KBM-7 (cell line): ENCODE data around the gene GAB1.

Experiments
- DNase-seq: peaks from one replicate; pipeline ENCODE4 v3.0.0-alpha.2; 2015
- in situ Hi-C: fragments of 300-500 bp; cut with MboI; formaldehyde crosslinking; loops from 2 replicates; pipeline ENCODE4 v1.14.3; 2020; ENCODE audit warnings: low sequenced_read_pairs, low pct_unique_long_range_greater_than_20kb, mixed read lengths

Gene GAB1

DNA sequence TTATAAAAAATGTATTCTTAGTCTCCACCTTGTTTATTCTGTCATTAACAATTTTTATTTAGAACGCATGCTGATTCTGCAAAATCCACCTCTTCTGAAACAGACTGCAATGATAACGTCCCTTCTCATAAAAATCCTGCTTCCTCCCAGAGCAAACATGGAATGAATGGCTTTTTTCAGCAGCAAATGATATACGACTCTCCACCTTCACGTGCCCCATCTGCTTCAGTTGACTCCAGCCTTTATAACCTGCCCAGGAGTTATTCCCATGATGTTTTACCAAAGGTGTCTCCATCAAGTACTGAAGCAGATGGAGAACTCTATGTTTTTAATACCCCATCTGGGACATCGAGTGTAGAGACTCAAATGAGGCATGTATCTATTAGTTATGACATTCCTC lies 101.3 kb downstream of the GAB1 start:
- DNase-seq: no peak
- in situ Hi-C loops: no loop called here

DNA sequence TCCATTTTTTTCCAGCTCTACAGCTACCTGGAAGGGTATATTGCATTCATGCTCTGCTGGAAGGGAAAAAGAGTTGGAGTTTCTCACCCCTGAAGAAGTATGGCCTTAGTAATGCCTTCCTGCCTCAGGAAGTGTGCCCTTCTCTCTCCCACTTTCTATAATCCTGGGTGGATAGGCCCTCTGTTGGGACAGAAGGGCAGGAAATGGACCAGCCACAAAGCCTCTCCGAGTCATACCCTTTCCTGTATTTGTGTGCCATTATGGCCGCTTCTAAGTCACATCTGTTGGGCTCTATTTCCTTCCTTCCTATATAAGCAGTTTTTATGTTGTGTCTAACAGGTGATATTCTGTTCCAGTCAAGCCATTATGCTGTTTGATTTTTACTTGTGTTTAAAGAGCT lies 102.0 kb downstream of the GAB1 start:
- in situ Hi-C loops: no loop called here
- peak; percentile 52 for DNase-seq

DNA sequence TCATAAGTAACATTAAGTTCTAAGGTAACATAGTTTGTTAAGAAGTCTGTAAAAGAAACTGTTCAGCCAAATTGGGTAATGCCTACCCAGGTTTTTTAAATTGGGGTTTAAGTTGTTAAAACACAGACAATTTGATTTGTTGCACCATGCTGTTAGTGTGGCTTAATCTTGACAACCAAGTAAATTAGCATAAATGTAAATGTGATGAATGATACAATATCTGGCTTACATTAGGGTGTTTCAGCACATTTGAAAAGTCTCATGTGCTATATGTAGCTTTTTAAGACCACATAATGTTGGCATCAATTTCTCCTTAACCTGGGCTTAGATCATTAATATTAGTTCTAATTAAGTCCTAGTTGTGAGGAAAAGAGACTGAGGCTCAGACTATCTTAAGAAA lies 104.4 kb downstream of the GAB1 start:
- in situ Hi-C loops: no loop called here
- DNase-seq: no peak

DNA sequence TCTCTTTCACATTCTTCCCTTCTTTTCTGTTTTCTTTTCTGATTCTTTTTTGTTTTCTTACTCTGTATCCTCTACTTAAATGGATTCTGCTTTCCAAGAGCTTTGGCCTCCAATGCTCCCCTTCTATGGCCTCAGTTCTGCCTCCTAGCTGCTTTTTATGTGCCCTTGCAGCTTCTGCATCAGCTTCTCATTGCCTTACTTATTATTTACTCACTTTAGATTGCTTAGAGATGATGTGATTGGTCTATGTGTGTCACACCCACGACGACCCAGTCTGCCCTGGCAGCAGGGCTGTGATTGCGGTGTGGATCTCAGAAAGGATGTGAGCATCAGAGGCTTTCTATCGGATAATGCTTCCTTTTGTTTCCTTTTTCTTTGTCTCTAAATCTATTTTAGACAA lies 105.0 kb downstream of the GAB1 start:
- in situ Hi-C loops: no loop called here
- no peak for DNase-seq

DNA sequence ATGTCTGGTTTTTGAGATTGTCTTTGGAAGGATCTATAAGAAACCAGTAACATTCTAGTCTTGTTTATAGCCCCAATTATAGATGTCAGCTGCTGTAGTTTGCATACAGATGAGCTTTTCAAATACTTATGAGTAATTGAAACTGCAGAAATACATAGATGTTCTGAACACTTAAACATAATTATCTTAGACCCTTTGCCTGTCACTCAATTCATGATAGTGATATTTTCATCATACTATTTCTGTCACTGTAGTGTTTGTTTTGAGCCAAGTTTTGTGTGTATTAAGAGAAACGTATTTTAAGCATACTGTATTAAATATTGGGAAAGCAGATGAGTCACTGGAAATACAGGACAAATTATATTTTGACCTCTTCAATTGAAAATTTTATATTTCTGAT lies 107.1 kb downstream of the GAB1 start:
- in situ Hi-C loops: no loop called here
- no peak for DNase-seq

DNA sequence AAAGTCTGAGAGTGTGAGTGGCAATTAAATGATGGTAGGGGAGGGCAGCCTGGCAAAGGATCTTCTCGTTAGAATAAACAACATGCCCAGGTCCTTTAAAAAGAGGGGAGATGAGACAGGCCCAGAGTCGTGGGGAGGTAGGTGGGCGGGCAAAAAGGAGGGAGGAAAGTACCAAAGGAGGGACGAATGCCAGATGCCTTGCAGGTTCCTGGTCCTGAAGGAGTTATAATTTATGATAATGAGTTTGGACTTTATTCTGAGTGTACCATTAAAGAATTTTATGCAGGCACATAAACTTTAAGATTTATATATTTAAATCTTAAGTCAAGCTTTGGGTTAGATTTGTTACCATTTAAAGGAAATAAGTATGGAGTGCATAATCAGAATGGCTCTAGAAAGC lies 114.5 kb downstream of the GAB1 start:
- no peak for DNase-seq

DNA sequence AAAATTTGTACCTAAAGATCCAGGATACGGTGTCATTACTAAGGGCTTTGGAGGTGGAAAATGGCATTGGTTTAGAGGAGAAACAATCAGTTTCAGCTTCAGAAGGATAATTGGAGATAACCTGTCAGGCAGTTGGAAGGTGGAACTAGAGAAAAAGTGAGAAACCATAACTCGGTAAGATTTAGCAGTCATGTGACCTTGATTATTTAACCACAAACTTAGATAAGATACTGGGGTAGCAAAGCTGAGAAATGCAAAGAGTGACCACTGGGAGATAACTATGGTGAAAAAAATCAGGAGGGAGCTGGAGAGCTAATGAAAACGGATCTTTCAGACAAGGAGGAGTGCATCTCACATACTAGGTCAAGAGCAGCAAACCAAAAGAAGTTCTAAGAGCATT lies 118.5 kb downstream of the GAB1 start:
- no peak for DNase-seq
- in situ Hi-C loops: no loop called here

More for the DNA sequence above, 114.5 kb downstream of the GAB1 start:
- in situ Hi-C loops: no loop called here

DNA sequence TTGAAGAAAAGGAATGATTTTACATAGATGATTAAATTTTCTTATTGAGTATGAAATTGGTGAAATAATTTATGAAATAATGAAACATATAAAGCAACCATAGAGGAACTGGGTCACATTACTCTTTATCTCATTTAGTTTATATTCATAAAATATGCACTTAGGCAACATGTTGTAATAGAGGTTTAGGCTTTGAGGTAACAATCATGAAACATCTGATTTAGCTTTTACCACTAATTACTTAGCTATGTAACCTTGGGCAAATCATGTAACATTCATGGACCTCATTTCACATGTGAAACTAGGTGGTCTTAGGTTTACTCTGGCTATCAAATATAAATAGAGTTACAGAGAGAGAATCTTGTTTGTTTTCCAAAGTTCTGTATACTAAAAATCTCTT lies 122.3 kb downstream of the GAB1 start:
- in situ Hi-C loops: no loop called here
- no peak for DNase-seq

DNA sequence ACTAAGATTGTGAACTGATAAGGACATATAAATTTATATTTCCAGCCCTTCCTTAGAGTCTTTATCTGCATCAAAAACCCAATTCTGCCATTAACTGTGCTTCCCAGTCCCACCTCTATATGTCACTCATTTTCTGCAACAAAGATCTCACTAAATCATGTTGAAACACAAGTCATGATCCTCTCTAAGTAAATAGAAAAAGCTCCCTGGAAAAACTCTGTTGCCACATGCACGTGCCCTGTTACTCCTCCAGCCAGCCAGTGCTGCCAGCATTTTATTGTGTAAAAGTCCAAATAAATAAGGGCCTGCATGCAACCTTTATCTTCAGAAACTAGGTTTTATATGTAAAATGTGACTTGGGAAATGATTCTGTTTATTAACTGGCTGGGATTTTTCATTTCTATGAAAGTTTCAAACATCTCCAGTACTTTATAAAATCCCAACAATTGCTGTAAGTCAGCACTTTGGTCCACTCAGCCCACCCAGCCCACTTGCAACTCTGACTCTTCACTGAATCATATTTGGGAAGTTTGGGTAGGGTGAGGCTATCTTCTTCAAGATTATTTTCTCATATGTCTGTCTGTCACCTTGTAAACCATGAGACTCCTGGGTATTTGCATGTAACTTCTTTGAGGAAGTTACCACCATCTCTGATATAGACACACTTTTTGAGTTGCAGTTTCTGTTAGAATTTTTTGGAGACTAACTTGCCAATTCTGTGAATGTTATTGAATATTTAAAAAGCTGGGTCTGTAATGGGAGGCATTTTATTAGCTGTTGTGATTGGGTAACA lies 136.9 kb downstream of the GAB1 start:
- in situ Hi-C loops: no loop called here
- DNase-seq: no peak

DNA sequence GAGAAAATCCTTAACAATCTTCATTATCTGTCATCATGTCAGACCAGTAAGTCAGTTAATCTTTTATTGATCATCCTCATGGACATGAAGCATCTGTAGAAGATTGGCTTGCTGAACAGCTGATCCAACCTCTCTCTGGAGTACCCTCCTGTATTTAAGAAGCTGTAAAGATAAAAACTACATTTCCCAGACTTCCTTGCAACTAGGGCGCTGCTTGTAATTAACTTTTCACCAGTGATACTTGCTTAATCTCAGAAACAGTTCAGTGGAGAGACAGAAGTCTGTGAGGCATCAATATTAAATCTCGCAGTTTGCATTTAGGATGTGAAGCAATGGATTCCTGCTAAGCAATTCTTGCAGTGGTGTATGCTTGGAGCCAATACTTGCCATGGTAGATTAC lies 140.8 kb downstream of the GAB1 start:
- in situ Hi-C loops: loop anchor here (25.0 kb wide), 1 partner anchor 265 kb away; no protein-coding TSS in a partner anchor
- DNase-seq: no peak

DNA sequence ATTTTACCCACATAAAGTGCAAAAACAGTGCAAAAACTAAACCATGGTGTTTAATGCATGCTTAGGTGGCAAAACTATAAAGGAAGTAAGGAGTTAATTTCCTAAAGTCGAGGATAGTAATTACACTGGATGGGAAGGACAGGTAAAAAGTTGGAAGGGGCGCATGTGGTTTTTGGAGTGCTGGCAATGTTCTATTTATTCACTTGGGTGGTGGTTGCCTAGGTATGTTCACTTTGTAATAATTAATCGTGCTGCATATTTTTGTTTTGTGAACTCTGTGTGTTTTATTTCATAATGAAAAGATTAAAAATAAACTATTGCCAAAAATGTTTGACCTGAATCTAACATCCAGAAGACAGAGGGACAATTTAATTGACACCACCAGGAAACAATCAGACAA lies 144.7 kb downstream of the GAB1 start:
- in situ Hi-C loops: loop anchor here (25.0 kb wide), 1 partner anchor 269 kb away; no protein-coding TSS in a partner anchor

DNA sequence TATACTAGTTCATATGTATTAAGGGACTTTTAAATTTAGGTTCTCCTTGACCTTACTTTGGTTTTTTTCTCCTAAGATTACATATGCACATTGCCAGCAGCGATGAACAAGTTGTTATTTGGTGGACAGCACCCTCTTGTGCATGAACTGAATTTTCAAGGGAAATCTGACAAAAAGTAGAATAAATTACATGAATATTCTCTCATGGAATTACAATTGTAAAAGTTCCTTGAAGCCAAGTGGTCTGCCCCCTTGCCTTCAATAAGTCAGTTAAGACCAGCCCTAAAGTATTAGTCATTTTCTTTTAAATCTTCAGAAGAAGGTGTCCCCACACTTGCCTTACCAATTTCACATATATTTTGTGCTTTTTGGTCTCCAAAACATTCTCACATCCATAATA lies 146.2 kb downstream of the GAB1 start:
- in situ Hi-C loops: loop anchor here (25.0 kb wide), 1 partner anchor 271 kb away; no protein-coding TSS in a partner anchor
- DNase-seq: peak; percentile 61

More for the DNA sequence above, 144.7 kb downstream of the GAB1 start:
- no peak for DNase-seq

DNA sequence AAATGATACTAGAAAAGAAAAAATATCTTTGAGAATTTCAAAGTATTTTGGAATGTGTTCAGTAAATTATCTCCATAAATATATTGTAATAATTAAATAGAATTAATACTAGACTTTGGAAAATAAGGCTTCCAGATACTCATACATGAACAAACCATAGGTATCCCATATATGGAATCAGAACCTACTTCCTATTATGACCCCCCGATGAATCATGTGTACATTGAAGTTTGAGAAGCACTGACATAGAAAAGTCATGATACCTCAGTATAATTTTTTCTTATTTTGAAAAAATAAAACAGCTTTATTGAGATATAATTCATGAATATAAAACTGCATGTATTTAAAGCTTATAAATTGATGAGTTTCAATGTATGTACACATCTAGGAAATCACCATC lies 149.6 kb downstream of the GAB1 start:
- DNase-seq: no peak
- in situ Hi-C loops: loop anchor here (25.0 kb wide), 1 partner anchor 274 kb away; no protein-coding TSS in a partner anchor

DNA sequence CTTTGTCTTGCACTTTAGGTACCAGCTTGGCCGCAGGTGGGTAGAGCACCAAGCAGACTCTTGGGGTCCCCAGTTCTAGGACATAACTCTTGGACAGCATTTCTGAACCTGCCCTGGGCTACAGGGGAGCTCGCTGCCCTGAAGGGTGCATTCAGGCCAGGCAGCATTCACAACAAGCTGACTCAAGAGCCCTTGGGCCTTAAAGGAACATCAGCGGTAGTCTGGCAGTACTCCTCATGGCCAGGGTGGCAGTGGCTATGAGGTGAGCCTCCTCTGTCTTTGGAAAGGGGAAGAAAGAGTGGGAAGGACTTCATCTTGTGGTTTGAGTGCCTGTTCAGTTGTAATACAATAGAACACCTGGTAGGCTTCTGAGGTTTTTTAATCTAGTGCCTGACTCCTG lies 152.0 kb downstream of the GAB1 start:
- peak; percentile 20 for DNase-seq
- in situ Hi-C loops: loop anchor here (25.0 kb wide), 1 partner anchor 276 kb away; no protein-coding TSS in a partner anchor

DNA sequence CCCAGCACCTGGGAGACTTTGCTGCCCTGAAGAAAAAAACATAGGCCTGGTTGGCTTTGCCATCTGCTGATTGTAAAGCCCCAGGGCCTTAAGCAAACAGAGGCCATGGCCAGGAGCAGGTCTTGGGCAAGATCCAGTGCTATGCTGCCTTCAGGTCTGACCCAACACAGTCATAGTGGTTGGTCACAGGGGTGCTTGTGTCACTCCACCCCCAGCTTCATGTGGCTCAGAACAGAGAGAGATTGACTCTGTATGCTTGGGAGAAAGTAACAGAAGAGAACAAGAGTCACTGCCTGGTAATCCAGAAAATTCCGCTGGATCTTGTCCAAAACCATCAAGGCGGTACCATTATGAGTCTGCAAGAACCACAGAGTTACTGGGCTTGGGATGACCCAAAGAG lies 152.4 kb downstream of the GAB1 start:
- DNase-seq: no peak
- in situ Hi-C loops: loop anchor here (25.0 kb wide), 1 partner anchor 277 kb away; no protein-coding TSS in a partner anchor

DNA sequence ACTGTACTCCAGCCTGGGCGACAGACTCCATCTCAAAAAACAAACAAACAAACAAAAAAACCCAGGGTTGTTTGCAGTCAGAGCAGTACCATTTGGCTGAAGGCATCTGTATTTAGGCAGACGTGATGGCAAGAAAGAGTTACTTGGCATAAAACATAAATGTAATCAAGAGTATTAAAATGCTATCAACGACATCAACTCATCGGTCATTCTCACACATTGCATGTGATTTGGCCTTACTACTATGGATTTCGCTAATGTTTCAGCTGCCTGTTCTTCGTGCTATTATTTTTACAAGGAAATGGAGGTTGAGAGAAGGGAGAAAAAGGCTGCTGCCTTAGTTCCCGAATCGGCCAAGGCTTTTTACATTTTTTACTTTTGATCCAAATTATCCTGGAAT lies 161.3 kb downstream of the GAB1 start:
- DNase-seq: no peak
- in situ Hi-C loops: loop anchor here (25.0 kb wide), 1 partner anchor 286 kb away; no protein-coding TSS in a partner anchor

DNA sequence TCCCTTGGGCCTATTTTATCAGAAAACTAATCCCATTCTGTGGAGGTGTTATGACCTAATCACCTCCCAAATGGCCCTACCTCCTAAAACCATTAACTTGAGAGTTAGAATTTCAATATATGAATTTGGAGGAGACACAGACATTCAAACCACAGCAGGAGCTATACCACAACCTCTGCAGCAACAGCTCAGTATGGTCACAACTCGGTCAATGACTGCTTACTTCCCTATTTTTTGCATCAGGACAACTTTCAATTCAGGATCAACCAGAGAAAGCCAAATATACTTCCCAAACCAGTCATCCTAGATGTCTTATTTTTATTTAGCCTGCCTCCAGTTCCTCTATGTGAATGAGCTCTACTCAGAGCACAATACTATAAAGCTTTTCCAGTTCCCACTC lies 165.6 kb downstream of the GAB1 start:
- in situ Hi-C loops: no loop called here
- DNase-seq: peak; percentile 66

DNA sequence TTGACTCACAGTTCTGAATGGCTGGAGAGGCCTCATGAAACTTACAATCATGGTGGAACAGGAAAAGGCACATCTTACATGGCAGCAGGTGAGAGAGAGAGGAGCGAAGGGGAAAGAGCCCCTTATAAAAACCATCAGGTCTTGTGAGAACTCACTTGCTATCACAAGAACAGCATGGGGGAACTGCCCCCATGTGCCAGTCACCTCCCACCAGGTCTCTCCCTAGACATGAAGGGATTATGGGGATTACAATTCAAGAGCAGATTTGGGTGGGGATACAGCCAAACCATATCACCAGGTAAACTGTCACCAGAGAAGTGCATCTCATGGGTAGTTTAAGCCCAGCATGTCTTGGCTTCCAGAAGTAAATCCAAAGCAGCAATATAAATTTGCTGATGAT lies 169.4 kb downstream of the GAB1 start:
- DNase-seq: no peak
- in situ Hi-C loops: no loop called here

DNA sequence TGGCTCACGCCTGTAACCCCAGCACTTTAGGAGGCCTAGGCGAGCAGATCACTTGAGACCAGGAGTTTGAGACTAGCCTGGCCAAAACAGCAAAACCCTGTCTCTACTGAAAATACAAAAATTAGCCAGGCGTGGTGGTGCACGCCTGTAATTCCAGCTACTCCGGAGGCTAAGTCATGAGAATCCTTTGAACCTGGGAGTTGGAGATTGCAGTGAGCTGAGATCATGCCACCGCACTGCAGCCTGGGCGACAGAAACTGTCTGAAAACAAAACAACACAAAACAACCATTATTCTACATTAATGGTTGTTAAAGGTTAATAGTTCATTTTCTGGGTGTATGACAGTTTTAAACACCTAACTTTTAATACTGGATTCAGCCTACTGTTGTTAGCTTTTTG lies 175.2 kb downstream of the GAB1 start:
- in situ Hi-C loops: no loop called here
- no peak for DNase-seq

DNA sequence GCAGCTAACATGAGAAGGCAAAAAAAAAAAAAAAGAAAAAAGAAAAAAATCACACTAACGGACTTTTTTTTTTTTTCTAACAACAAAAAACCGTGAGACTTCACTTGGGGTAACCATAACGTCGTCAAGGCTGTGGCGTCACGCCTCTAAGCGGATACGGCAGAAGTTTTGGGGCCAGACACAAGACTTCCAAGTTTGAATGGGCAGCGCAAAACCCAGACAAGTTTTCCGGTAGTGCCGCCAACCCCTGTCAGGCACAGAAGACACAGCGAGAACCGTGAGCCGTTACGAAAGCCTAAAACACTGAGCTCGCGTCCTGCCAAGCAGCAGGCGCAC lies 176.3 kb downstream of the GAB1 start:
- DNase-seq: no peak
- in situ Hi-C loops: no loop called here
